SKM-1 (cell line): Measurements from ENCODE around the gene TNFSF11.

Experiments
- DNase-seq: peaks from one replicate; lab custom pipeline; 2025; ENCODE audit not compliant: unreplicated experiment; lab: John Stamatoyannopoulos, UW

Gene TNFSF11

DNA sequence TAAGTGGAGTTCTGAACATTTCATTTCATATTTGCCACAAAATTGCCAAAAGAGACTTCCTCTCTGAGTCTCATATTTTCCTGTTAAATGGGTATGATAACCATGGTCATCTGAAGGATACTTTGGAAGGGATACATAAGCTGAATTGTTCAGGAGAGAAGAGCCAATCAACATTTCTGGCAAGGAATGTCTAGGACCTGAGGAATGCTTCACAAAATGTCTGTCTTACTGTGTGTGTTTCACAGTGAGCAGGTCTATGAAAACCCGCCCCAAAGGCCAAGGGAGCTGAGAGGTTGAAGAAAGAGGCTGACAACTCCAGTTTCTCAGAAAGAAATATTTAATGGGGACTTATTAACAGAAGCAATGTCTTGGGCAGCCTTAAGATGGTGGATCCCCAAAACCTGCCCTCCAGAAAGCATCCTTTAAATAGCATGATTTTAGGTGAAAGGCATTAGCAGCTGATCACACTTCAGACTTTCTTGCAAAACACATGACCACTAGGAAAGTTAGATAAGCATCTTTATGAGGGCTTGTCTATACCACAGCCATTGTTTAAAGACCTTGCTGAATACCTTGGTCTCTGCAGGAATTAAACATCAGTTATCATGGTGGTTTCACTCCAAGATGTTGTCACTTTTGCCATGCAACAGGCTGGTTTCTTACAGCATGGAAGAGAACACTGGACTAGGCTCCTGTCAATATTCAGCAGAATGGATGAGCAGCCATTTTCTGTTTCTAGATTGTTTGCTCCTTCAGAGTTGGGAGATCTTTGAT lies 78.9 kb downstream of the TNFSF11 start:
- DNase-seq: no peak

DNA sequence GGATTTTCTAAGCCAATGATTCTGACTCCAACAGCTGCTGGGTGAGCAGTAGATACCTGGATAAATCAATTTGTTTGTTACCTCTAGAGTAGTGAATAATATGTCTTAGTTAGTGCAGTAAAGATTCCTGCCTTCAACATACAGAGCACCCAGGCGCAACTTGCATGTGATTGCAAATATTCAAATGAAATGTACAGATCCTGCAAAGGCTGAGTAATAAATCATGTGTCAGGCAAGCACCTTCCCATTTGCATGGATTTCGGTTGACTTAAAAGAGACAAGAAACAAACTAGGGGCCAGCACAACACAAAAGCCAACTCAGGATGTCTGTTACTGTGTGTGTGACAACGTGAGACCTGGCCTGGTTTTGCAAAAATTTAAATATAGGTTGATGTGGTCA lies 79.7 kb downstream of the TNFSF11 start:
- DNase-seq: no peak

DNA sequence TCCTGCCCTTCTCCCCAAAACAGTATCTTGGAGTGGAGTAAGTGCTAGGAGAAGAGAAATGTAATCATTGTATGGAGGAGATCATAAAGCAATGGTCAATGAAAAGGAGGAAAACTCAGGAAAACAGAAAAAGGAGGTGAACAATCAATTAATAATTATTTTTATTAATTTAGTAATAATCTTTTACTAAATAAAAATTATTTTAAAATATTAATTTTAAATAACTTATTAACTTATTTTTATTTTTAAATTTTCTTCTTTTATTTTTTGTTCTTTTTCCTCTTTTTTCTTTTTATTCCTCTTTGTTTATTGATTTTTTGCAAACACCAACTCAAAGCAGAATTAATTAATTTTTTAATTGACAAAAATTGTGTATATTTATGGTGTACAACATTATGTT lies 80.3 kb downstream of the TNFSF11 start:
- DNase-seq: no peak

DNA sequence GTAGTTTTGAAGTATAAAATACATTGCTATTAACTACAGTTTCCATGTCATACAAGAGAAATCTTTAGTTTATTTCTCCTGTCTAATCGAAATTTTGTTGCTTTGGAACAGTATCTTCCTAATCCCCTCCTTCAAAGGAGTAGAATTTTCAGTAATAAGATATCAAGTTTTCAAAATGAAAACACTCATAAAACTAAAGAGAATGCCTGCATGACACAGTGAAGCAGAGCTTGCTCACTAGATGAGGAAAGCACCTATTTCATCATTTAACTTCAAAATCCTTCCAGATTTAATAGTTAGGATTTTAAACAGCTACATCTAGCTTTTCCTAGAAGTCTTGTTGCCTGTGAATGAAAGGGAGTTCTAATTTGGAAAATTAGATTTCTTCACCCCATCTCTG lies 80.8 kb downstream of the TNFSF11 start:
- no peak for DNase-seq

DNA sequence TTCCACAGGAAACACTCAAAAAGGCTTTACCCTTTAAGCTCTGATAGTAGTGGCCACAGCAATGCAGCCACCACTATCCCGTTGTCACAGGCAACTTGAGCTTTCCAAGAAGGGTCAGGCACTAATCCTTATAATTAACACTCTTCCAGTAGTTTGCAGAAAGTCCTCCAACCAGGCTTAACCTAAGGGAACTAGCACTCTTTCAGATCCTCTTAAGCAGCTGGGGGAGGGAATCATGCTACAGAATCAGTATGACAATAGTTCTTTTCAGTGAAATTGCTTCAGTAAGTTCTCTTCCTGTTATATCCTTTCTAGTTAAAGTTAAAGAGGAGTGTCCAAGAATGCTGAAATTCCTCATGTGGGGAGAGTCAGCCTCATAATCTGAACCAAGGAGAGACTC lies 82.2 kb downstream of the TNFSF11 start:
- no peak for DNase-seq

DNA sequence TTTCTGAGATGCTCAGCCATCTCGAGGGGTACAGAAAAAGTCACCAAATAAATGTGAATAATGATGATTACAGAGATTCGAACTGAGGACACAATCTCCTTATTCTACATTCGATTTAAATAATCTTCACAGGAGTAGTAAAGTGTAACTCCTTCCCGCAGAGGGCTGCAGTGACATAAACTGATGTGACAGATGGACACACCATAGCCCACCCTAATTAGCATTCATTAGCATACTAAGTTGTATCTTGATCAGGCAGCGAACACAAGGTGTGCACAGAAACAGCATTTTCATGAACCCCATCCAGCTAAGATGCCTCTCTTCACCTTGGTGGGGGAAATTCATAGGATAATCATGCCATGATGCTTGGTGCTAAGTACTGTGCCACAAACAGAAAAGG lies 83.0 kb downstream of the TNFSF11 start:
- no peak for DNase-seq
